OCI-LY3 (cell line): Measurements from ENCODE around the gene TMEM59L.
A peak's percentile ranks its signal among the peaks of the same experiment; 100 is the strongest.

Experiments
- H2AFZ ChIP-seq: fragments of 200-600, 300-600 bp; shearing (Covaris generic); 2 replicates; pipeline ENCODE4 v1.6.0; 2014; ENCODE audit warnings: antibody characterized with exemption, low read depth, low read length
- H3K27ac ChIP-seq: fragments of 200-600, 300-600 bp; sonication (generic); 2 replicates; pipeline ENCODE4 v1.5.1; 2014; ENCODE audit warnings: mild to moderate bottlenecking, low read length, moderate library complexity, mixed read lengths
- H3K27me3 ChIP-seq: fragments of 200-600, 300-600 bp; sonication (generic); 2 replicates; pipeline ENCODE4 v1.6.1; 2014; ENCODE audit warnings: low read depth, low read length, mixed read lengths
- H3K36me3 ChIP-seq: fragments of 200-600, 300-600 bp; sonication (generic); replicated peaks from 2 replicates; pipeline ENCODE3; 2014; ENCODE audit warnings: low read depth, low read length, mixed read lengths
- H3K4me1 ChIP-seq: fragments of 300-600, 200-600 bp; sonication (generic); 2 replicates; pipeline ENCODE4 v1.6.1; 2014; ENCODE audit warnings: low read length, mixed read lengths
- H3K4me2 ChIP-seq: fragments of 200-600, 300-600 bp; sonication (generic); 2 replicates; pipeline ENCODE4 v1.6.1; 2014; ENCODE audit warnings: low read length, mixed read lengths
- H3K4me3 ChIP-seq: fragments of 300-600, 200-600 bp; sonication (generic); 2 replicates; pipeline ENCODE4 v1.5.1; 2014; ENCODE audit warnings: antibody characterized with exemption, mild to moderate bottlenecking, low read length, moderate library complexity
- H3K79me2 ChIP-seq: fragments of 300-600, 200-600 bp; shearing (Covaris generic); 2 replicates; pipeline ENCODE4 v1.6.1; 2014; ENCODE audit warnings: mild to moderate bottlenecking, low read length, mixed read lengths
- H3K9ac ChIP-seq: fragments of 300-600, 200-600 bp; shearing (Covaris generic); 2 replicates; pipeline ENCODE4 v1.6.0; 2014; ENCODE audit warnings: mild to moderate bottlenecking, low read length, moderate library complexity
- H3K9me3 ChIP-seq: fragments of 200-600, 300-600 bp; shearing (Covaris generic); 2 replicates; pipeline ENCODE4 v1.6.1; 2014; ENCODE audit warnings: low read length, mixed read lengths; ENCODE audit not compliant: insufficient read depth
- H4K20me1 ChIP-seq: fragments of 200-600, 300-600 bp; sonication (generic); 2 replicates; pipeline ENCODE4 v1.6.1; 2016; ENCODE audit warnings: low read length, mixed read lengths; ENCODE audit not compliant: insufficient read depth
- CTCF ChIP-seq: fragments of 200-600, 300-600 bp; sonication (generic); IDR thresholded peaks from 2 replicates; pipeline ENCODE4 v1.5.1; 2014; ENCODE audit warnings: antibody characterized with exemption, low read length, low read depth
- EZH2phosphoT487 ChIP-seq: fragments of 200-600 bp; shearing (Covaris generic); IDR thresholded peaks from 2 replicates; pipeline ENCODE4 v1.6.1; 2018; ENCODE audit warnings: antibody characterized with exemption, mixed run types, low read depth

Gene TMEM59L

GRCh38 chr19:18656337-18657086, 43.8 kb downstream of the TMEM59L start:
- Histone ChIP-seq H3K27me3 (peaks cover 21% of the 10 kb centered on the region; the same call in 1 of the 2 replicates), H3K4me2 (no peak overlapping the region), H3K9ac (no peak overlapping the region), H3K27ac (no peak overlapping the region), H3K36me3 (peaks cover 3% of the 10 kb centered on the region), H3K4me1 (peaks cover 34% of the 10 kb centered on the region), H3K4me3 (no peak overlapping the region), H3K79me2 (peaks cover 4% of the 10 kb centered on the region), H2AFZ (no peak overlapping the region), H3K9me3 (no peaks in the 10 kb centered on the region), H4K20me1 (peaks cover 55% of the 10 kb centered on the region)
- no peak for TF ChIP-seq CTCF
- no peak for TF ChIP-seq EZH2phosphoT487

- Histone ChIP-seq H3K79me2 (peaks cover 4% of the 10 kb centered on the region), H2AFZ (no peak overlapping the region), H3K4me3 (peak overlapping the region; percentile 9), H4K20me1 (peaks cover 57% of the 10 kb centered on the region), H3K9me3 (no peaks in the 10 kb centered on the region), H3K4me2 (peak overlapping the region; percentile 90), H3K27ac (no peak overlapping the region), H3K4me1 (peaks cover 34% of the 10 kb centered on the region), H3K27me3 (peaks cover 21% of the 10 kb centered on the region; the same call in 1 of the 2 replicates), H3K9ac (no peak overlapping the region), H3K36me3 (peaks cover 8% of the 10 kb centered on the region)
- TF ChIP-seq CTCF (no peak), EZH2phosphoT487 (no peak)
These were observed 45.1 kb downstream of the TMEM59L start for GRCh38 chr19:18657590-18658365.

- H2AFZ ChIP-seq = no peak overlapping the region
- H3K79me2 ChIP-seq = peaks cover 4% of the 10 kb centered on the region
- peak overlapping the region; percentile 90; the same call in 1 of the 2 replicates for H3K4me2 ChIP-seq
- peaks cover 57% of the 10 kb centered on the region for H4K20me1 ChIP-seq
- H3K9ac ChIP-seq = 0 out of 2 replicates have a peak overlapping the region, but pooled peaks have one; percentile 22
- peaks cover 34% of the 10 kb centered on the region for H3K4me1 ChIP-seq
- peaks cover 8% of the 10 kb centered on the region for H3K36me3 ChIP-seq
- H3K27me3 ChIP-seq = peaks cover 21% of the 10 kb centered on the region; the same call in 1 of the 2 replicates
- no peak for TF ChIP-seq CTCF
- no peak for TF ChIP-seq EZH2phosphoT487
- no peak overlapping the region for H3K4me3 ChIP-seq
- no peak overlapping the region for H3K27ac ChIP-seq
- no peaks in the 10 kb centered on the region for H3K9me3 ChIP-seq
These were observed 45.7 kb downstream of the TMEM59L start for GRCh38 chr19:18658366-18658855.
